GM18873 (cell line): Measurements from ENCODE around the gene SPTLC2.
A peak's percentile ranks its signal among the peaks of the same experiment; 100 is the strongest.

Experiments used
- ATAC-seq: cut with Tn5 transposase; IDR thresholded peaks from one replicate; pipeline ENCODE4 v1.9.1; 2021; ENCODE audit warnings: mild to moderate bottlenecking, moderate library complexity, moderate number of reproducible peaks; ENCODE audit not compliant: unreplicated experiment, low FRiP score

SPTLC2 gene

DNA sequence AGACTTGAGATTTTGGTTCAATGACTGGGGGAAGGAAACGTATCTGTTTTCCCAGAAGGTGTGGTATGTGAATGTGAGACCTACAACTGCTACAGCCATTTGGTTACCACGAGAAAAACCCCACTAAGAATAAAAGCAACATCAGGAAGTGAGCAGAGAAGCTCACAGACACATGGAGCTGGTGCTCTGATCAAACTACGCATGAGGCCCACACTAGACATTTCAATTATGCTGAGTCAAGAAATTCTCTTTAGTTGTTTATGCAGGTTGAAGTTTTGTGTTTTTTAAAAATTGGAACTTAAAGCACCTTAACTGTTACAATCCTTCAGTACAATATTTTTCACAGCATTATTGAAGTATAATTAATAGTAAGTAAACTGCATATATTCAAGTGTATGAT is 8.9 kb upstream of the SPTLC2 start:
- ATAC-seq = no peak

GRCh38 chr14:77623201-77623600 is 6.8 kb upstream of the SPTLC2 start:
- ATAC-seq = no peak

DNA sequence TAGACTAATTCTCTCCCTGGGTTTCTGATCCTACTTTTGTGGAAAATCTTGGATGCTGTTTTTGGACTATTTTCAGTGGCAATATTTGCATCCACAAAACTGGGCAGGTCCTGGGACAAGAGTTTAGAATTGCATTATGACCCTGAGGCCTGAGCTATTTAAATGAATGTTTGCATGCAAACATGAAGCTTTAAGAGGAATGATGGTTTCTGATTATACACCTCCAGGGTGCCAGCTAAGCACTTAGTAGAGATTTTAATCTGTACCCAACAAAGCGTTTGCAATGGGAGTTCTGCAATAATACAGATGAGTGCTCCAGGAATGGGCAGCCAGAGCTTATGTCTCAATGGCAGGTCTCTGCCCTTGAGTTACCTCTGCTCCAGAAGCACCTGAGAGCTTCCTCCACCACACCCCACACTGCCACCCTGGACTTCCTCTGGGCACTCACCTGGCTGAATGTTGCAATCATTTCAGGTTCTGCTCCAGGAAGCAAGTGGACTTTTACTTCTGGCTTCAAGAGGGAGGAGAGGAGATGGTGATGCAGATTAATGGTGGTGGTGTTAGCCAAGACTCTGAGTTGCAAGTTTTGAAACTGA is 6.0 kb upstream of the SPTLC2 start:
- ATAC-seq = no peak

DNA sequence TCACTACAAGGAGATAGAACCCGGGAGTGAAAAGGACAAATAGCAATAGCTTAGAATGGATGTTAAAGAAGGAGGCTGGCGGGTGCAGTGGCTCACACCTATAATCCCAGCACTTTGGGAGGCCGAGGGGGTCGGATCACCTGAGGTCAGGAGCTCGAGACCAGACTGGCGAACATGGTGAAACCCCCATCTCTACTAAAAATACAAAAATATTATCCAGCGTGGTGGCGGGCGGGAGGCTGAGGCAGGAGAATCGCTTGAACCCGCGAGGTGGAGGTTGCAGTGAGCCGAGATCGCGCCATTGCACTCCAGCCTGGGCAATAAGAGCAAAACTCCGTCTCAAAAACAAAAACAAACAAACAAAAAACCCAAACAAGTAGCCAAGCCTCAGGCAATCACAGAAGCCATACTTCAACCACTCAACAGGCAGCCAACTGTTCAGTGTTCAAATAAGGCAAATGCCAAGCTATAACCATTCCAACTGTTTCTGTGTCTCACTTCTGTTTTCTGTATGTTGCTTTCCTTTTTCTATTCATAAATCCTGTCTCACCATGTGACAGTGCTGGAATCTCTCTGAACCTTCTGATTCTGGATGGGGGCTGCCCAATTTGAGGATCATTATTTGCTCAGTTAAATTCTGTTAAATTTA is 3.9 kb upstream of the SPTLC2 start:
- no peak for ATAC-seq

DNA sequence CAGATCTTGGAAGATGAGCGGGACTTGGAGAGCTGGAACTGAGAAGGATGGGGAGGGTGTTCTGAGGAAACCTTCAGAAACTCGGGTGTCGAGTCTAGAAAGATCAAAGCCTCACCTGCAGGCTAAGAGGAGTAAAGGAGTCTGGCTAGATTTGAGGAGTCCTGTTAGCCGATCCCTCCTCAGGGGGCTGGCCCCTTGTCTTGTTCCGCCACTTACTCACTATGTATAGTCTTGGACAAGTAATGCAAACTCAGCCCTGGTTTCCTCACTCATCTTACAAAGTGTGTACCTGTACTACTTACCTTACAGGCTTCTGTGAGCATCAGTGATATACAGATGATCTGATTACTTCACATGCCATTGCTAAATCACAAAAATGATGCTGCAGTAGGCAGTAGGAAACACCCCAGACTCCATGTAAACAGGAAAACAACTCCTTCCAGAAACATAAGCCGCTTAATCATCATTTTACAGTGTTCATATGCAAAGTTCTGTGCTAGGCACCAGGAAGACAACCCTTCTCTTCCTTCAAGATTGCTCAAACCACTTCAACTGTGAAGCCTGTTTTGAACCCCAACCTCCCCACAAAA is 2.0 kb upstream of the SPTLC2 start:
- ATAC-seq = no peak

- ATAC-seq = no peak
Measured at GRCh38 chr14:77616133-77616453, 344 bp downstream of the SPTLC2 start.

DNA sequence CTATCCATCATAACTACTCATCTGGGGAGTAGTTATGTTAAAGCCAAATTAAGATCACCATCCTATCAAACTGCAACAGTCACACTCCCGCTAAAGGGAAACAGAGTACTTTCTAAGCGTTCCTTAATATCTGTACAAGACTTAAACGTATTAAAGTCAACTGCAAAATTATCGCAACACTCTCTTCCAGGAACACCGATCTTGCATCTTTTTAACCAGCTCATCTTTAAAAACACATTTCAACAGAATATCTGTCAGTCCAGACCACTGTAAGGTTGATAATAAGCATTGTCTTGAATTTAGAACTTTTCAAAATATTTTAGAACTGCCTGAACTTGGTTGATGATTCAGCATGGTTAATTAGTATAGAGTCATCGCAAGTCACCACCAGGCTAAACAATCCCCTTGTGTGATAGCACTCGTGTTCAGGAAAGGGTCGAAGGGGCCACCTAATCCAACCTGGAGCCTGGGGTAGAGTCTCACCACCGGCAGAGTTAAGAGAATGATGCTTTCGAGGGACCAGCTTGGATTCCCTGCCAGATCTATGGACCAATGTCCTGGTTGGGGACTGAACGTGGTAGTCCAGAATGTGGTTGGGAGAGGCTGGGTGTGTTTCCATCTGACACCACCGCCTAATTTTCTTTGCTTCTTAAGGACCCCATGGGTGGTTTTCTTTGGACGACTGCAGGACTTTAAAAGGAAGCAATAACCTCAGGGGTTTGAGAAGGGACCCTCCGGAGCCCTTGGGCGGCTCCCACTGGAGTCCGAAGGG is 890 bp downstream of the SPTLC2 start:
- ATAC-seq = no peak

- ATAC-seq = no peak
Measured at GRCh38 chr14:77613201-77613600, 3.2 kb downstream of the SPTLC2 start.

GRCh38 chr14:77612011-77612620 is 4.3 kb downstream of the SPTLC2 start:
- ATAC-seq = no peak

- no peak for ATAC-seq
Measured at GRCh38 chr14:77610553-77610952, 5.9 kb downstream of the SPTLC2 start.

DNA sequence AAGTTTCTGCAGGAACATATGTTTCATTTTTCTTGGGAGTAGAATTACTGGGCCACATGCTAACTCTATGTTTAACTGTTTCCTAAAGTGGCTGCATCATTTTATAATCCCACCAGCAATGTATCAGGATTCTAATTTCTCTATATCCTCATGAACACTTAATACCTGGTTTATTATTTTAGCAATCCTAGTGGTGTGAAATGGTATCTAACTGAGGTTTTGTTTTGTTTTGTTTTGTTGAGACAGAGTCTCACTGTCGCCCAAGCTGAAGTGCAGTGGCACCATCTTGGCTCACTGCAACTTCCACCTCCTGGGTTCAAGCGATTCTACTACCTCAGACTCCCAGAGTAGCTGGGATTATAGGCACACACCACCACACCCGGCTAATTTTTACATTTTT is 6.5 kb downstream of the SPTLC2 start:
- no peak for ATAC-seq

GRCh38 chr14:77607741-77608302 is 8.6 kb downstream of the SPTLC2 start:
- no peak for ATAC-seq

DNA sequence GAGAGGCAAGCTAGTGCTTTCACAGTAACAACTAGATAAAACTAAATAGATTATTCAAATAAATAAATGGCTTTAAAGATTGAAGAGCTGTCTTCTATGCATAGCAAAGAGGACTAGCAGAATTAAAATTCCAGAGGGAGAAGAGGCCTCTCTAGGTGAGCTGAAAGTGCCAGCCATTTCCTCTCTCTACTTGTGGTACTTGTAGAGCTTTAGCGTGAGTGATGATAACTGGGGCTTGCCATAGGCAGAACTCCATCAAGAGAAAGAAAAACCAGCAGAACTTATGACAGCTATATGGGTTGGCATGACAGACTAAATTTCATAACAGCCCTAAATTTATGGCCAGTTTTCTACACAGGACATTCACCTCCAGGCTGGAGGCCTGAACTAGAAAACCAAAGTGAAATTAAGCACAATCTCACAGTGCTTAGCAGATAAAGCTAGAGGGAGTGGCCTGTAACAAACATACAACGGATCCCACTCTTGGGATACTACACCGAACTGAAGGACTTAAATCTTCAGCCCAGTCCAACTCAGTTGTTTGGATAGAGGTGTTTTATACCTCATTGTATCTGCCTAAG is 11.0 kb downstream of the SPTLC2 start:
- ATAC-seq = no peak

- no peak for ATAC-seq
Measured at GRCh38 chr14:77603654-77604255, 12.7 kb downstream of the SPTLC2 start.

DNA sequence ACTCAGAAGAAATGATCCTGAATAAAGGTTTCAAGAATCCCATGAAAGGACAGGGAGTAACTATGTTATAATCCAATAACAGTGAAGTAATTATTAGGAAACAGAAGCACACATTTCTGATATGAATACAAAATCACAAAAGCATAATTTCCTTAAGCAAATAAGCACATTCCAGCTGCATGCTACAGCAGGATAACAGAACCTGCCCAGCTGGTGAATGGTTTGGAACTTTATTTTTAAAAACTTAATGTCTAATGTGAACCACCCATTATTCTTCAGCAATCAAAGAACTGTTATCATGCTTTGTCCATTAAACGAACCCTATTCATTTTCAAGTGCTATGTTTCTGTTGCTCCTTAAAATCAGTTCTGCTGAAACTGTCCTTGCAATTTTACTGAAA is 13.4 kb downstream of the SPTLC2 start:
- ATAC-seq = no peak

- no peak for ATAC-seq
Measured at GRCh38 chr14:77601846-77602619, 14.4 kb downstream of the SPTLC2 start.

DNA sequence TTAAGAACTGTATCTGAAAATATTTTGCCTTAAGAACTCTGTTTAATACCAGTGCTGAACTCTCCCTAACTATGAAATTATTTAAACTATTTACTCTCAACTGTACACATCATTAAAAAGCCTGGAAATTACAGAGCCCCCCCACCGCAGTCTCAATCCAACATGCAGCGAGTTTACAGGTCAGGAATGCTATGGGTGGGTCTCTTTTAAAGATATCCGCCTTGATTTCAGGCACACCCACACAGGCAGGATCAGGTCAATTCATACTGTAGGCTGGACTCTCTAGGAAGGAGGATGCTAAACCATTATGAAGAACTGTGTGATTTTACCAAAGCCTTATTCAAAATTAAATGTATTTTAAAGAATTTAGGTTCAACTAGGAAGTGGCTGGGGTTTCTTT is 16.5 kb downstream of the SPTLC2 start:
- no peak for ATAC-seq

DNA sequence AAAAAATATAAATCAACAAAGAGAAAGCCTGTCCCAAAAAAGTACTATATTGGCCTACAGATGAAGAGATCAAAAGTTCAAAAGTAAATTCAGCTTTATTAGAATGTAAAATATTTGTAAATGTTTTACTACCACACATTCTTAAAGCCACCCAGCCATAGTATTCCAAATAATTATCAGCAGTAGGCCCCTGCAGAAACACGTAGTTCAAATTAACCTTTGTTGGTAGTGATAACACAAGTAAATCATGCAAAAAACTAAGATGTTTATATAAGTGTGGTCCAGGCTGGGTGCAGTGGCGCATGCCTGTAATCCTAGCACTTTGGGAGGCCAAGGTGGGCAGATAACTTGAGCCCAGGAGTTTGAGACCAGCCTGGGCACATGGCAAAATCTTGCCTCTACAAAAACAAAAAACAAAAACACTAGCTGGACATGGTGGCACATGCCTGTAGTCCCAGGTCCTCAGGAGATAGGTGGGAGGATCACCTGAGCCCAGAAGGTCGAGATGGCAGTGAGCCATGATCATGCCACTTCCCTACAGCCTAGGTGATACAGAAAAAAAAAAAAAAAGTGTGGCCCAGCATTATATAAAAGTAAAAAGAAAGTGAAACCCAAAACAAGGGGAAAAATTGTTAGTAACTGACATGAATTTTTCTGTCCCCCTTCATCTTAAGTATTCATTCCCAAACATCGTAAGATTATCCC is 17.9 kb downstream of the SPTLC2 start:
- ATAC-seq = no peak

DNA sequence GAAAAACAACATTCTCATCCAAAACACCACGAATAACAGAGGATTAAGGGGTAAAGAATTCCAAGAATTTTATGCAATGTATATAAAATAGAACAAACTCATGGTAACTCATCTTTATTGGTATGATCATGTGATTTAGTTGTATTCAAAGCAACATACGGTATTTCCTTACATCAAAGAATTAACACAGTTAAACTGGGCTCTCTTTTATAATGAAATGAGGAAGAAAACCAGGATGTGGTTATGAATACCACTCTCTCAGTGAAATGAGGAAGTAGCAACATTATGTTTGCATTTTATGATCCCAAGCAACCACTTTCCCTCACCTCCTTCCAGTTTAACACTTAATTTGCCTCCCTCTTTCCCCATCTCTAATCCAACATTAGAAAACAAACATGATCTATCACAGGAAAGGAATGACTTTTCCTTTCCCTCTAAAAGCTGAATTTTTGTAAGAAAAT is 22.9 kb downstream of the SPTLC2 start:
- peak; percentile 50 for ATAC-seq
